ENCODE results near the gene MMP7. TPM values are rescaled to one million over a fixed set of nuclear protein-coding genes. Genes with fewer than 3 reads are reported as not detected.

MMP7 gene
- total and polyA plus RNA-seq, 4 donors, result 0.99 to 1.8 (median 1.4) TPM; not detected in 1

DNA sequence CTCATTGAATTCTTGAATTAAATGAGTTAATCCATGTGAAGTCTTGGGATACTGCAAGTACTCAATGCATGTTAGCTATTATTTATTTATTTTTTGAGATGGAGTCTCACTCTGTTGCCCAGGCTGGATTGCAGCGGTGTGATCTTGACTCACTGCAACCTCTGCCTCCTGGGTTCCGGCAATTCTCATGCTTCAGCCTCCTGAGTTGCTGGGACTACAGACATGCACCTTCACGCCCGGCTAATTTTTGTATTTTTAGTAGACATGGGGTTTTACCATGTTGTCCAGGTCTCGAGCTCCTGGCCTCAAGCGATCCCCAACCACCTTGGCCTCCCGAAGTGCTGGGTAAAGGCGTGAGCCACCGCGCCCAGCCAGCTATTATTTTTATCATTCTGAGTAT is 9.4 kb downstream of the MMP7 start:
- no peaks in the 10 kb centered on the region for H3K9me3 ChIP-seq (ENCODE audit: control insufficient read depth in 4 of 4, low read length in 3 of 4)
- H3K9ac ChIP-seq (ENCODE audit: low read depth in 1 of 2, low read length in 2 of 2), result no peak overlapping the region
- H3K4me1 ChIP-seq (ENCODE audit: control insufficient read depth in 4 of 4, insufficient read depth in 4 of 4, low read length in 3 of 4), result no peaks in the 10 kb centered on the region
- DNase-seq (ENCODE audit: low spot score), result no peak
- TF ChIP-seq YY1 (IDR thresholded peaks at IDR 0.05) (no peak), JUND (IDR thresholded peaks at IDR 0.05) (no peak), TAF1 (conservative IDR thresholded peaks at IDR 0.05) (no peak), FOXA2 (IDR thresholded peaks at IDR 0.05) (no peak)
- TF ChIP-seq, protein P1, sequence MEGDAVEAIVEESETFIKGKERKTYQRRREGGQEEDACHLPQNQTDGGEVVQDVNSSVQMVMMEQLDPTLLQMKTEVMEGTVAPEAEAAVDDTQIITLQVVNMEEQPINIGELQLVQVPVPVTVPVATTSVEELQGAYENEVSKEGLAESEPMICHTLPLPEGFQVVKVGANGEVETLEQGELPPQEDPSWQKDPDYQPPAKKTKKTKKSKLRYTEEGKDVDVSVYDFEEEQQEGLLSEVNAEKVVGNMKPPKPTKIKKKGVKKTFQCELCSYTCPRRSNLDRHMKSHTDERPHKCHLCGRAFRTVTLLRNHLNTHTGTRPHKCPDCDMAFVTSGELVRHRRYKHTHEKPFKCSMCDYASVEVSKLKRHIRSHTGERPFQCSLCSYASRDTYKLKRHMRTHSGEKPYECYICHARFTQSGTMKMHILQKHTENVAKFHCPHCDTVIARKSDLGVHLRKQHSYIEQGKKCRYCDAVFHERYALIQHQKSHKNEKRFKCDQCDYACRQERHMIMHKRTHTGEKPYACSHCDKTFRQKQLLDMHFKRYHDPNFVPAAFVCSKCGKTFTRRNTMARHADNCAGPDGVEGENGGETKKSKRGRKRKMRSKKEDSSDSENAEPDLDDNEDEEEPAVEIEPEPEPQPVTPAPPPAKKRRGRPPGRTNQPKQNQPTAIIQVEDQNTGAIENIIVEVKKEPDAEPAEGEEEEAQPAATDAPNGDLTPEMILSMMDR (IDR thresholded peaks at IDR 0.05; ENCODE audit: low read depth, low read length, missing input control), result no peak
- TF ChIP-seq, protein P2, sequence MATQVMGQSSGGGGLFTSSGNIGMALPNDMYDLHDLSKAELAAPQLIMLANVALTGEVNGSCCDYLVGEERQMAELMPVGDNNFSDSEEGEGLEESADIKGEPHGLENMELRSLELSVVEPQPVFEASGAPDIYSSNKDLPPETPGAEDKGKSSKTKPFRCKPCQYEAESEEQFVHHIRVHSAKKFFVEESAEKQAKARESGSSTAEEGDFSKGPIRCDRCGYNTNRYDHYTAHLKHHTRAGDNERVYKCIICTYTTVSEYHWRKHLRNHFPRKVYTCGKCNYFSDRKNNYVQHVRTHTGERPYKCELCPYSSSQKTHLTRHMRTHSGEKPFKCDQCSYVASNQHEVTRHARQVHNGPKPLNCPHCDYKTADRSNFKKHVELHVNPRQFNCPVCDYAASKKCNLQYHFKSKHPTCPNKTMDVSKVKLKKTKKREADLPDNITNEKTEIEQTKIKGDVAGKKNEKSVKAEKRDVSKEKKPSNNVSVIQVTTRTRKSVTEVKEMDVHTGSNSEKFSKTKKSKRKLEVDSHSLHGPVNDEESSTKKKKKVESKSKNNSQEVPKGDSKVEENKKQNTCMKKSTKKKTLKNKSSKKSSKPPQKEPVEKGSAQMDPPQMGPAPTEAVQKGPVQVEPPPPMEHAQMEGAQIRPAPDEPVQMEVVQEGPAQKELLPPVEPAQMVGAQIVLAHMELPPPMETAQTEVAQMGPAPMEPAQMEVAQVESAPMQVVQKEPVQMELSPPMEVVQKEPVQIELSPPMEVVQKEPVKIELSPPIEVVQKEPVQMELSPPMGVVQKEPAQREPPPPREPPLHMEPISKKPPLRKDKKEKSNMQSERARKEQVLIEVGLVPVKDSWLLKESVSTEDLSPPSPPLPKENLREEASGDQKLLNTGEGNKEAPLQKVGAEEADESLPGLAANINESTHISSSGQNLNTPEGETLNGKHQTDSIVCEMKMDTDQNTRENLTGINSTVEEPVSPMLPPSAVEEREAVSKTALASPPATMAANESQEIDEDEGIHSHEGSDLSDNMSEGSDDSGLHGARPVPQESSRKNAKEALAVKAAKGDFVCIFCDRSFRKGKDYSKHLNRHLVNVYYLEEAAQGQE (IDR thresholded peaks at IDR 0.05), result no peak
- TF ChIP-seq, protein P3, sequence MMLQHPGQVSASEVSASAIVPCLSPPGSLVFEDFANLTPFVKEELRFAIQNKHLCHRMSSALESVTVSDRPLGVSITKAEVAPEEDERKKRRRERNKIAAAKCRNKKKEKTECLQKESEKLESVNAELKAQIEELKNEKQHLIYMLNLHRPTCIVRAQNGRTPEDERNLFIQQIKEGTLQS (IDR thresholded peaks at IDR 0.05), result no peak
- TF ChIP-seq, protein P4, sequence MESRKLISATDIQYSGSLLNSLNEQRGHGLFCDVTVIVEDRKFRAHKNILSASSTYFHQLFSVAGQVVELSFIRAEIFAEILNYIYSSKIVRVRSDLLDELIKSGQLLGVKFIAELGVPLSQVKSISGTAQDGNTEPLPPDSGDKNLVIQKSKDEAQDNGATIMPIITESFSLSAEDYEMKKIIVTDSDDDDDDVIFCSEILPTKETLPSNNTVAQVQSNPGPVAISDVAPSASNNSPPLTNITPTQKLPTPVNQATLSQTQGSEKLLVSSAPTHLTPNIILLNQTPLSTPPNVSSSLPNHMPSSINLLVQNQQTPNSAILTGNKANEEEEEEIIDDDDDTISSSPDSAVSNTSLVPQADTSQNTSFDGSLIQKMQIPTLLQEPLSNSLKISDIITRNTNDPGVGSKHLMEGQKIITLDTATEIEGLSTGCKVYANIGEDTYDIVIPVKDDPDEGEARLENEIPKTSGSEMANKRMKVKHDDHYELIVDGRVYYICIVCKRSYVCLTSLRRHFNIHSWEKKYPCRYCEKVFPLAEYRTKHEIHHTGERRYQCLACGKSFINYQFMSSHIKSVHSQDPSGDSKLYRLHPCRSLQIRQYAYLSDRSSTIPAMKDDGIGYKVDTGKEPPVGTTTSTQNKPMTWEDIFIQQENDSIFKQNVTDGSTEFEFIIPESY (IDR thresholded peaks at IDR 0.05), result no peak
- TF ChIP-seq, protein P5, sequence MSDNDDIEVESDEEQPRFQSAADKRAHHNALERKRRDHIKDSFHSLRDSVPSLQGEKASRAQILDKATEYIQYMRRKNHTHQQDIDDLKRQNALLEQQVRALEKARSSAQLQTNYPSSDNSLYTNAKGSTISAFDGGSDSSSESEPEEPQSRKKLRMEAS (IDR thresholded peaks at IDR 0.05), result no peak
- no peak overlapping the region for H3K4me3 ChIP-seq (ENCODE audit: low read depth in 1 of 3, low read length in 3 of 3)
- H3K36me3 ChIP-seq (ENCODE audit: control insufficient read depth in 4 of 4, insufficient read depth in 3 of 4, low read depth in 1 of 4, low read length in 3 of 4), result no peaks in the 10 kb centered on the region
- H3K27ac ChIP-seq (ENCODE audit: low read depth in 1 of 2, low read length in 2 of 2), result no peak overlapping the region
- no peaks in the 10 kb centered on the region for H3K27me3 ChIP-seq (ENCODE audit: control insufficient read depth in 4 of 4, insufficient read depth in 4 of 4, low read length in 3 of 4)
- WGBS, result 96% methylated on average over 10 of the region's 10 CpGs

DNA sequence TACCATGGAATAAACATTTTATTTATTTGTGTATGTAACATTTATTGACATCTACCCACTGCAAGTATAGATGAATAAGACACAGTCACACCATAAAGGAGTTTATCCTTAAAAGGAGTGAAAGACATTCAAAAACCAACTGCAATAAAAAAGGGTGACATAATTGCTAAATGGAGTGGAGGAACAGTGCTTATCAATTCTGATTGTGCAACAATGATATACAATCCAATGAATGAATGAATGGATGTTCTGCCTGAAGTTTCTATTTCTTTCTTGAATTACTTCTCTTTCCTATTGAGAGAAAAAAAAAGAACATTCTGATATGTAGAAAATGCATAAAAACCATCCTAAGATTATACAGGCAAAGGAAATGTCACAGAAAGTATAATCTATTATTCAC is 10.0 kb downstream of the MMP7 start:
- no peaks in the 10 kb centered on the region for H3K4me1 ChIP-seq (ENCODE audit: control insufficient read depth in 4 of 4, insufficient read depth in 4 of 4, low read length in 3 of 4)
- no peaks in the 10 kb centered on the region for H3K36me3 ChIP-seq (ENCODE audit: control insufficient read depth in 4 of 4, insufficient read depth in 3 of 4, low read depth in 1 of 4, low read length in 3 of 4)
- no peak overlapping the region for H3K27ac ChIP-seq (ENCODE audit: low read depth in 1 of 2, low read length in 2 of 2)
- DNase-seq (ENCODE audit: low spot score), result no peak
- no peaks in the 10 kb centered on the region for H3K9me3 ChIP-seq (ENCODE audit: control insufficient read depth in 4 of 4, low read length in 3 of 4)
- H3K4me3 ChIP-seq (ENCODE audit: low read depth in 1 of 3, low read length in 3 of 3), result no peak overlapping the region
- H3K9ac ChIP-seq (ENCODE audit: low read depth in 1 of 2, low read length in 2 of 2), result no peak overlapping the region
- H3K27me3 ChIP-seq (ENCODE audit: control insufficient read depth in 4 of 4, insufficient read depth in 4 of 4, low read length in 3 of 4), result no peaks in the 10 kb centered on the region
- TF ChIP-seq FOXA1 (IDR thresholded peaks at IDR 0.05), result no peak
- no peak for TF ChIP-seq GABPA (IDR thresholded peaks at IDR 0.05 in 1 of 2, conservative IDR thresholded peaks at IDR 0.05 in 1 of 2)
- no peak for TF ChIP-seq HNF4G (IDR thresholded peaks at IDR 0.05)
- TF ChIP-seq SP1 (IDR thresholded peaks at IDR 0.05), result no peak
- TF ChIP-seq EGR1 (IDR thresholded peaks at IDR 0.05; ENCODE audit: low read depth in 2 of 2), result no peak
- TF ChIP-seq, protein P4 (IDR thresholded peaks at IDR 0.05), result no peak
- no peak for TF ChIP-seq HNF4A (conservative IDR thresholded peaks at IDR 0.05)
- no peak for TF ChIP-seq JUND (IDR thresholded peaks at IDR 0.05)
- TF ChIP-seq RAD21 (IDR thresholded peaks at IDR 0.05), result no peak
- TF ChIP-seq, protein P3 (IDR thresholded peaks at IDR 0.05), result no peak
- TF ChIP-seq YY1 (IDR thresholded peaks at IDR 0.05), result no peak
- TF ChIP-seq NR2F2 (IDR thresholded peaks at IDR 0.05), result no peak
- TF ChIP-seq, protein P1 (IDR thresholded peaks at IDR 0.05; ENCODE audit: low read depth, low read length, missing input control), result no peak
- TF ChIP-seq RXRA (IDR thresholded peaks at IDR 0.05), result no peak
- no peak for TF ChIP-seq FOXA2 (IDR thresholded peaks at IDR 0.05)
- TF ChIP-seq TAF1 (conservative IDR thresholded peaks at IDR 0.05), result no peak
